ENCODE results near the gene COL27A1. TPM values are rescaled to one million over a fixed set of nuclear protein-coding genes. Genes with fewer than 3 reads are reported as not detected.

COL27A1 gene
- total RNA-seq, 1 donor from 2014 or later = 8.5 TPM

DNA sequence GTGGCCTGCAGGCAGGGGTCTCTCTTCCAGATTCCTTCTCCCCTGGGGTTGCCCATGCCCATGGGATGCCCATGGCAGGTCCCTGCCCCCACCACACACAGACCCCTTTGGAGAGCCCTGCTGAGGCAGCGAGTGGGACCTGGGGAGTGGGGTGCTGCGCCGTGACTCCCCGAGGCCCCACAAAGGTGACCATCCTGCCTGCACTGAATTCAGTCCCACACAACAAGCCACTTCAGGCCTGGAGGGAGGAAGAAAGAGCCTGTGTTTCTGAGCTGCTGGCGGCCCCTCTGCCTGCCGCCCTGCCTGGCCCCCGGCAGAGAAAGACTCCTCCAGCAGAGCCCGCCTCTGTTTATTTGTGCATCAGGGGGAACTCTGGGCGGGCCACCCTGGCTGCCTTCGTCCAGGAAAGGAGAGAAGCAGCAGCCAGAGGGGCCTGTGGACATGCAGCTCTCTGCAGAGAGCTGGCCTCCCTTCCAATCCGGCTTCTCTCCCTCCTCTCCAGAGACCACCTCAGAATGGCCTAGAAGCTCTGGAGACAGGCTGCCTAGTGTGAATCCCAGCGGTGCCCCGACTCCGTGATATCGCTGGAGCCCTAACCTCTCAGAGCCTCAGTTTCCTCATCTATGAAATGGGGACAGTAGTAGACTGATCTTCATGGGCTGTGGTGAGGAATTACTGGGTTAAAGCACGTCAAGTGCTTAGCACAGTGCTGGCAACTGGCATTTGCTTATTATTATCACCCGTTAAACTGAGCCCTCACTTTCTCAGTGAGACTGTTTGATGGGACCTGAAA, 72.9 kb downstream of the COL27A1 start:
- Mint-ChIP-seq H3K9me3 (no peaks in the 10 kb centered on the region), H3K27ac (no peak overlapping the region), H3K27me3 (no peaks in the 10 kb centered on the region), H3K36me3 (ENCODE audit: low read depth) (no peaks in the 10 kb centered on the region), H3K4me1 (no peaks in the 10 kb centered on the region), H3K4me3 (no peak overlapping the region)
- no peak for DNase-seq
- intact Hi-C loops (cut with micrococcal nuclease) = no loop called here

DNA sequence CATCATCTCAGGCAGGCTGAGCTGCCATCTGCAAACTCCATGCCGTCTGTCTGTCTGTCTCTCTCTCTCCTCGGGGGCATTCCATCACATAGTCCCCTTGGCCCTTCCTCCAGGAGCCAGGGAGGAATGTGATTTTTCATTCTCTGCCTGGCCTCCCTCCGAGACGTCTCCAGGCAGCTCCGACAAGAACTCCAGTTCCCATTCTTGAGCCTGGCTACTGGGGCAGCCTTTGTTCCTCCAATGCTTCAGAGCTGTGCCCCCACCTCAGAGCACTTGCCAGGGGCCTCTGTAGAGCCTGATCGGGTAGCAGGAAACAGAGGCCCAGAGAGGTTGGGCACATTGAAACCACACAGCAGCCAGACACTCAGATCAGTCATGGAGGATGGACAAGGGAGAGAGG, 74.0 kb downstream of the COL27A1 start:
- no peak for DNase-seq
- no peaks in the 10 kb centered on the region for H3K4me1 Mint-ChIP-seq
- intact Hi-C loops (cut with micrococcal nuclease) = no loop called here
- H3K27ac Mint-ChIP-seq = no peak overlapping the region
- H3K9me3 Mint-ChIP-seq = no peaks in the 10 kb centered on the region
- H3K4me3 Mint-ChIP-seq = no peak overlapping the region
- H3K36me3 Mint-ChIP-seq (ENCODE audit: low read depth) = no peaks in the 10 kb centered on the region
- no peaks in the 10 kb centered on the region for H3K27me3 Mint-ChIP-seq

DNA sequence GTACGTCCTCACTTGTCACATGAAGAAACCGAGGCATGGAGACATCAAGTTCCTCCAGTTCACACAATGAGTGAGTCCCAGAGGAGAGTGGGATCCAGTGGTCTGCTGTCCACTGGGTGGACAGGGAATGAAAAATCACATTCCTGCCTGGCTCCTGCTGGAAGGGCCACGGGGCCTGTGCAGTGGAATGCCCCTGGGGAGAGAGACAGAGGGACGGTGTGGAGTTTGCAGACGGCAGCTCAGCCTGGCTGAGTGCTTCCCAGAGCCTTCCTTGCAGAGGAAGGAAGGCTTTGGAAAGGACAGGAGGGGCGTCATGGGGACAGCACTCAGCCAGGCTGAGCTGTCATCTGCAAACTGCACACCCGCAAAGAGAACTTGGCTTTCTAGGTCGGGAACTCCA, 74.7 kb downstream of the COL27A1 start:
- intact Hi-C loops (cut with micrococcal nuclease) = no loop called here
- Mint-ChIP-seq H3K4me1 (no peaks in the 10 kb centered on the region), H3K4me3 (no peak overlapping the region), H3K9me3 (no peaks in the 10 kb centered on the region), H3K27me3 (no peaks in the 10 kb centered on the region), H3K27ac (no peak overlapping the region), H3K36me3 (ENCODE audit: low read depth) (no peaks in the 10 kb centered on the region)
- no peak for DNase-seq

- H3K27ac Mint-ChIP-seq = no peak overlapping the region
- H3K9me3 Mint-ChIP-seq = no peaks in the 10 kb centered on the region
- H3K4me3 Mint-ChIP-seq = no peak overlapping the region
- H3K4me1 Mint-ChIP-seq = no peaks in the 10 kb centered on the region
- intact Hi-C loops (cut with micrococcal nuclease) = no loop called here
- H3K27me3 Mint-ChIP-seq = no peaks in the 10 kb centered on the region
- no peaks in the 10 kb centered on the region for H3K36me3 Mint-ChIP-seq (ENCODE audit: low read depth)
- no peak for DNase-seq
These were observed 75.9 kb downstream of the COL27A1 start for GRCh38 chr9:114231273-114231672.

DNA sequence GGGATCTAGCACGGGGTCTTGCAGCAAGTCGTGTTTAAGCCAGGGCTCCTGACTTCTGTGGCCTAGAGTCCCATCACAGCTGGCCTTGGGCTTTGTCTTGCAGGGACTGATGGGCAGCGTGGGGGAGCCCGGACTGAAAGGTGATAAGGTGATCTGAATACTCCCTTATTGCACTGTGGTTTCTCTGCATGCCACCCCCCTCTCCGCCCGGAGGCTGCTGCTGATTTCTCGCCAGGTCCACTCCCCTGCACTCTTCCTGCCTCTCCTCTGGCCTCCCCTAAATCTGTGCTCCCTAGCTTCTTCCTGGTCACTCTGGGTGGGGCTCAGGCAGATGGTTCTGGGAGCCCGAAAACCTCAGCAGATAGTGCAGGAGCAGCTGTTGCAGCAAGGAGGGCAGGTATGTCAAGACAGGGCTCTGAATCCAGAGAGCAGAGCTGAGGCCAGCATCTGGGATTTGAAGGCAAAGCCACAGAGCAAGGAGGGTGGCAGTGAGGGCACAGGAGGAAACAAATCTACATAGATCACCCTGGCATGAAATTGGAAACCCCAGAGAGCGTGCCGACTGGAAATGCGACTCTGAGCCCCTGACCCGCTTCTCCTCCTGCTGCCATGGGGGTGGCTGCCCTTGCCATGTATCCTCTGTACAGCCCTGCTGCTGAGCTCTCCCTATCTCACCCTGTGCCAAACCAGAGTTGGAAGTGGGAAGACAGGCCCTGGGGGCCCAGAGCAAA, 76.5 kb downstream of the COL27A1 start:
- Mint-ChIP-seq H3K4me3 (no peak overlapping the region), H3K27ac (no peak overlapping the region), H3K9me3 (no peaks in the 10 kb centered on the region), H3K27me3 (no peaks in the 10 kb centered on the region), H3K4me1 (no peaks in the 10 kb centered on the region), H3K36me3 (ENCODE audit: low read depth) (no peaks in the 10 kb centered on the region)
- DNase-seq = no peak
- intact Hi-C loops (cut with micrococcal nuclease) = no loop called here

GRCh38 chr9:114233491-114234185, 78.3 kb downstream of the COL27A1 start:
- intact Hi-C loops (cut with micrococcal nuclease) = no loop called here
- Mint-ChIP-seq H3K4me3 (no peak overlapping the region), H3K27me3 (no peaks in the 10 kb centered on the region), H3K9me3 (no peaks in the 10 kb centered on the region), H3K4me1 (no peaks in the 10 kb centered on the region), H3K36me3 (ENCODE audit: low read depth) (no peaks in the 10 kb centered on the region), H3K27ac (no peak overlapping the region)
- DNase-seq = no peak

GRCh38 chr9:114235033-114235661, 79.8 kb downstream of the COL27A1 start:
- Mint-ChIP-seq H3K4me1 (no peaks in the 10 kb centered on the region), H3K27ac (no peak overlapping the region), H3K4me3 (no peak overlapping the region), H3K9me3 (no peaks in the 10 kb centered on the region), H3K27me3 (no peaks in the 10 kb centered on the region), H3K36me3 (ENCODE audit: low read depth) (no peaks in the 10 kb centered on the region)
- intact Hi-C loops (cut with micrococcal nuclease) = no loop called here
- DNase-seq = no peak

DNA sequence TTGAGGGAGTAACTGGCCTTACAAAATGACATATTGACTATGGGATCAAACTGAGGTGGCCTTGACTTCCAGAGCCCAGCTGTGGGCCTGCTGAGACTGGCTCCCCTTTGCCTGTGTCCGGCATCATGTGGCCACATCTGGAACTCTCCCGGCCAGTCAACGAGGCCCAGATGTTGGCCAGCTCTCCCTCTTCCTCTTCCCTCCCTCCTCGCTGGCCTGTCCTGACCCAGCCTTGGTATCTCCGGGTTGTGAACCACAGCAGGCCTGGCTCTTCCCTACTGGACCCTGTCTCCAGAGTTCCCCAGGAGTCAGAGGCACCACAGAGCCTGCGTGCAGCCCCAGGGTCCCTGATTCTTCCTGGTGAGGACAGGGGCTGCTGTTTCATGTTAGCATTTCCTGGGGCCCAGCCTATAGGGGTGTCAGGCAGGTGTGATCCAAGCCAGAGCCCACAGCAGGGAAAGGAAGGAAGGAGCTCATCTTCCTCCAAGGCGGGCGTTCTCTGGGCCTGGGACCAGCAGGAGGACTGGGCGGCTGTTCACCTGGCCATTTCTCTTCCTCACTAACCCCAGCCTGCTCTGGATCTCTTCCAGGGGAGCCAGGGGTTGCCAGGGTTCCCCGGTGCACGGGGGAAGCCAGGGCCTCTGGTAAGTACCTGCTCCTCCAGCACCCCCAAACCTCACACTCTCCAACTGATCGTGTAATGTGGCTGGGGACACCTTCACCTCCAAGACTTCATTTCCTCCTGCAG, 81.2 kb downstream of the COL27A1 start:
- no peaks in the 10 kb centered on the region for H3K9me3 Mint-ChIP-seq
- DNase-seq = no peak
- no peaks in the 10 kb centered on the region for H3K27me3 Mint-ChIP-seq
- no peaks in the 10 kb centered on the region for H3K4me1 Mint-ChIP-seq
- no peak overlapping the region for H3K27ac Mint-ChIP-seq
- intact Hi-C loops (cut with micrococcal nuclease) = no loop called here
- no peak overlapping the region for H3K4me3 Mint-ChIP-seq
- no peaks in the 10 kb centered on the region for H3K36me3 Mint-ChIP-seq (ENCODE audit: low read depth)

GRCh38 chr9:114237247-114237646, 81.9 kb downstream of the COL27A1 start:
- H3K9me3 Mint-ChIP-seq = no peaks in the 10 kb centered on the region
- H3K27me3 Mint-ChIP-seq = no peaks in the 10 kb centered on the region

DNA sequence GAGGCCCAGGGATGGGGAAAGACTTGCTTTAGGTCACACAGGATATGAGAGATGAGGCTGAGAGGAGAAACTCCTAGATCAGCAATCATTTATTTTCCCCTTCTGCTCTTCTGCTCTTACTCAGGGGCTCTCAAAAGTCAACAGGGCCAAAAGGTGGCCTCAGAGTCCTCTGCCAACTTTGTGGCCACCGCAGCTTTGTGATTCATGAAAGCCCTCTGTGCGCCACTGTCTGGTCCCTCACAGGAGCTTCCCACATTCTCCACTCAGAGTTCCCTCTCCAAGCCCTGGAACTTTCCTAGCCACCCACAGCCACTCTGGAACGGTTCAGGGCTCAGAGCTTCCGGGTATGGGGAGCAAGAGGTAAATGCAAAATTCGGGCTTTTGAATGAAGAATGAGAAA, 82.4 kb downstream of the COL27A1 start:
- no peaks in the 10 kb centered on the region for H3K27me3 Mint-ChIP-seq
- H3K4me3 Mint-ChIP-seq = no peak overlapping the region
- no peaks in the 10 kb centered on the region for H3K9me3 Mint-ChIP-seq
- H3K36me3 Mint-ChIP-seq (ENCODE audit: low read depth) = no peaks in the 10 kb centered on the region
- DNase-seq = no peak
- no peak overlapping the region for H3K27ac Mint-ChIP-seq
- no peaks in the 10 kb centered on the region for H3K4me1 Mint-ChIP-seq
- intact Hi-C loops (cut with micrococcal nuclease) = no loop called here

More at GRCh38 chr9:114237247-114237646, 81.9 kb downstream of the COL27A1 start:
- Mint-ChIP-seq H3K4me3 (no peak overlapping the region), H3K4me1 (no peaks in the 10 kb centered on the region), H3K36me3 (ENCODE audit: low read depth) (no peaks in the 10 kb centered on the region), H3K27ac (no peak overlapping the region)
- intact Hi-C loops (cut with micrococcal nuclease) = no loop called here
- no peak for DNase-seq

DNA sequence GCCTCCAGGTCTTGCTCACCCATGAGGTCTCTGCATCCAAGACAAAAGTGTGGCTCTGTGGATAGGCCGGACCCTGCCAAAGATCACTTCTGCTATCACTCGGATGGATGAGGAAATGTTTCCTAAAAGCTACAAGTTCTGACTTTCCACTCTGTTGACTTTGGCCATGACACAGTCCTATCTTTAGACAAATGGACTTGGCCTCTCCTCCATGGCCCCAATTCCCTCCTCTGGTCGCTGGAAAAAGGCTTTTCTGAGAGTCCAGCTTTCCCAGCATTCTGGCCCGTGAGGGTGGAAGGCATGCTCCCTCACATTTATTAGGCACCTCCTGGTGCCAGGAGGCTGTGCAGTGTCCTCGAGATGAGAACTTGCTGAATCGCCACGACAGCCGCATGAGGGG, 83.1 kb downstream of the COL27A1 start:
- intact Hi-C loops (cut with micrococcal nuclease) = no loop called here
- H3K9me3 Mint-ChIP-seq = no peaks in the 10 kb centered on the region

DNA sequence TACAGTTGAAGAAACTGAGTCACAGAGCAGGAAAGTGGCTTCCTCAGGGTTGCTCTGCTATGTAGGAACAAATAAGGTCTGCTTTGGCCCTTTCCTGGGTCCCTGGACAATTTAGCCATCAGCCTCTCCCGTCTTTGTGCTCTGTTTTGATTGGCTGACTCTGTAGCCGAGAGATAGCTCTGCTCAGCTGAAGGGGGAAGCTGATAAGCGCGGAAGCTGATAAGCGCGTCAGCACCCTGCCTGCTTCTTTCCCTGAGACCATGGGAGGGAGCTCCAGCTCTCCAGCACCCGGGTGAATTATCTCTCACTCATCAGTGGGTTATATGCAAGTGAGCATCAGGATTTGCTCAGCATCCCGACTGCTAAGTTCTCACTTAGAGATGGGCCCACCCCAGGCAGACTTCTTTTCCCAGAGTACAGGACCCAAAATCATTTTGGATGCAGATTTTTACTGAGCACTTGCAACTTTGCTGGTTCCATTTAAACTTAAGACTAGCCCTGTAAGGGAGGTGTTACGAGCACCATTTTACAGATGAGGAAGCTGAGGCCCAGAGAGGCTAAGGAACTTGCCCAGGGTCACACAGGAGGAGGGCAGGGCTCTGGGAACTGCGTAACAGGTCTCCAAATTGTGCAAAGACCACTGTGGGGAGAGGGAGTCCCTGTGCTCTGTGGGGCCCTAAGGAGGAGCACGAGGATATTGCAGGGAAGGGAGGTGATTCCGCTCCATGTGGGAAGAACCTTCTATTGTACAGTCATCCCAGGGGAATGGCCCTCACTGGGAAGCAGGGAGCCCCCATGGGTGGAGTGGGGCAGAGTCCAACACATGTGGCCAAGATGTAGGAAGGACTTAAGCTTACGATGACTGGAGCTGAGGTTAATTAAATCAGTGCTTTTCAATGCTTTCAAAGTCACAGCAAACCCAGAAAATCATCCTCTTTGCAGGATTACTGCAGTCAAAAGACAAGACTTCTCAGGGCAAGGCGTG, 83.8 kb downstream of the COL27A1 start:
- H3K27me3 Mint-ChIP-seq = no peaks in the 10 kb centered on the region
- no peaks in the 10 kb centered on the region for H3K4me1 Mint-ChIP-seq
- H3K9me3 Mint-ChIP-seq = no peaks in the 10 kb centered on the region
- intact Hi-C loops (cut with micrococcal nuclease) = no loop called here
- no peak overlapping the region for H3K4me3 Mint-ChIP-seq
- H3K27ac Mint-ChIP-seq = no peak overlapping the region
- H3K36me3 Mint-ChIP-seq (ENCODE audit: low read depth) = no peaks in the 10 kb centered on the region
- DNase-seq = no peak

More for the DNA sequence above, 83.1 kb downstream of the COL27A1 start:
- H3K4me3 Mint-ChIP-seq = no peak overlapping the region
- H3K36me3 Mint-ChIP-seq (ENCODE audit: low read depth) = no peaks in the 10 kb centered on the region
- H3K4me1 Mint-ChIP-seq = no peaks in the 10 kb centered on the region
- no peaks in the 10 kb centered on the region for H3K27me3 Mint-ChIP-seq
- no peak for DNase-seq
- no peak overlapping the region for H3K27ac Mint-ChIP-seq
